ENCODE measurements around the gene LYRM9.
"Not testable (repeated sequence)": the region's sequence is repeated elsewhere in the genome, so short reads cannot be mapped to it uniquely, and the experiment has no call there.

Gene LYRM9

GRCh38 chr17:27839571-27840405, 53.4 kb downstream of the LYRM9 start:
- not testable (repeated sequence) for DNase-seq (ENCODE audit: low read depth in 2 of 2)

- not testable (repeated sequence) for DNase-seq (ENCODE audit: low read depth in 2 of 2)
Measured at GRCh38 chr17:27838607-27839006, 54.6 kb downstream of the LYRM9 start.

- DNase-seq (ENCODE audit: low read depth in 2 of 2) = not testable (repeated sequence)
Measured at GRCh38 chr17:27837769-27838168, 55.4 kb downstream of the LYRM9 start.

- no peak for DNase-seq (ENCODE audit: low read depth in 2 of 2)
Measured at GRCh38 chr17:27836651-27837050, 56.5 kb downstream of the LYRM9 start.

GRCh38 chr17:27834571-27834970, 58.6 kb downstream of the LYRM9 start:
- DNase-seq (ENCODE audit: low read depth in 2 of 2) = no peak

GRCh38 chr17:27832831-27833230, 60.3 kb downstream of the LYRM9 start:
- no peak for DNase-seq (ENCODE audit: low read depth in 2 of 2)

- DNase-seq (ENCODE audit: low read depth in 2 of 2) = not testable (repeated sequence)
Measured at GRCh38 chr17:27829888-27830287, 63.3 kb downstream of the LYRM9 start.

- DNase-seq (ENCODE audit: low read depth in 2 of 2) = not testable (repeated sequence)
Measured at GRCh38 chr17:27829143-27829711, 63.9 kb downstream of the LYRM9 start.

Data from activated CD4-positive, alpha-beta T cell treated with anti-CD3 and anti-CD28 coated beads for 24 hours (primary cell).